Measurements from ENCODE around the gene ADCY7.

GRCh38 chr16:50267151-50267631 is 840 bp downstream of the ADCY7 start:
- no peak for TF ChIP-seq EZH2 (IDR thresholded peaks at IDR 0.05; ENCODE audit: low read length, unreplicated experiment)
- TF ChIP-seq CTCF (conservative IDR thresholded peaks at IDR 0.05; ENCODE audit: low read depth, low read length): no peak
